Stimulated activated naive B cell treated with anti-CD40 and anti-IgM and Interleukin-4, amounts not matched to agents 10 μg/mL and 1 μg/mL and 100 μg/mL, for 72 hours (primary cell): ENCODE results near the gene REV3L.

Experiments
- ATAC-seq, 2 donors: fragments of 150-1000 bp; cut with Tn5 transposase; replicated peaks; 2 replicates each; pipeline ENCODE4 v1.10.0; 2021; ENCODE audit warnings: moderate library complexity in 1 of 2
- DNase-seq: peaks from one replicate; pipeline ENCODE4 v3.0.0; 2021
- H3K27ac Mint-ChIP-seq: one replicate; pipeline ENCODE4 v1.8.0; 2022; ENCODE audit warnings: mild to moderate bottlenecking, mixed read lengths
- H3K27me3 Mint-ChIP-seq, 2 donors: one replicate each; pipeline ENCODE4 v1.8.0; 2022; ENCODE audit warnings: mixed read lengths in 2 of 2
- H3K36me3 Mint-ChIP-seq, 2 donors: one replicate each; pipeline ENCODE4 v1.8.0; 2022; ENCODE audit warnings: mixed read lengths in 2 of 2, mild to moderate bottlenecking in 1 of 2
- H3K4me1 Mint-ChIP-seq, 2 donors: one replicate each; pipeline ENCODE4 v1.8.0; 2022; ENCODE audit warnings: mixed read lengths in 2 of 2, mild to moderate bottlenecking in 1 of 2
- H3K4me3 Mint-ChIP-seq, 2 donors: one replicate each; pipeline ENCODE4 v1.8.0; 2022; ENCODE audit warnings: mild to moderate bottlenecking in 2 of 2, mixed read lengths in 2 of 2, moderate library complexity in 1 of 2
- H3K9me3 Mint-ChIP-seq, 2 donors: one replicate each; pipeline ENCODE4 v1.8.0; 2022; ENCODE audit warnings: mixed read lengths in 2 of 2, mild to moderate bottlenecking in 1 of 2

The REV3L gene, protein sequence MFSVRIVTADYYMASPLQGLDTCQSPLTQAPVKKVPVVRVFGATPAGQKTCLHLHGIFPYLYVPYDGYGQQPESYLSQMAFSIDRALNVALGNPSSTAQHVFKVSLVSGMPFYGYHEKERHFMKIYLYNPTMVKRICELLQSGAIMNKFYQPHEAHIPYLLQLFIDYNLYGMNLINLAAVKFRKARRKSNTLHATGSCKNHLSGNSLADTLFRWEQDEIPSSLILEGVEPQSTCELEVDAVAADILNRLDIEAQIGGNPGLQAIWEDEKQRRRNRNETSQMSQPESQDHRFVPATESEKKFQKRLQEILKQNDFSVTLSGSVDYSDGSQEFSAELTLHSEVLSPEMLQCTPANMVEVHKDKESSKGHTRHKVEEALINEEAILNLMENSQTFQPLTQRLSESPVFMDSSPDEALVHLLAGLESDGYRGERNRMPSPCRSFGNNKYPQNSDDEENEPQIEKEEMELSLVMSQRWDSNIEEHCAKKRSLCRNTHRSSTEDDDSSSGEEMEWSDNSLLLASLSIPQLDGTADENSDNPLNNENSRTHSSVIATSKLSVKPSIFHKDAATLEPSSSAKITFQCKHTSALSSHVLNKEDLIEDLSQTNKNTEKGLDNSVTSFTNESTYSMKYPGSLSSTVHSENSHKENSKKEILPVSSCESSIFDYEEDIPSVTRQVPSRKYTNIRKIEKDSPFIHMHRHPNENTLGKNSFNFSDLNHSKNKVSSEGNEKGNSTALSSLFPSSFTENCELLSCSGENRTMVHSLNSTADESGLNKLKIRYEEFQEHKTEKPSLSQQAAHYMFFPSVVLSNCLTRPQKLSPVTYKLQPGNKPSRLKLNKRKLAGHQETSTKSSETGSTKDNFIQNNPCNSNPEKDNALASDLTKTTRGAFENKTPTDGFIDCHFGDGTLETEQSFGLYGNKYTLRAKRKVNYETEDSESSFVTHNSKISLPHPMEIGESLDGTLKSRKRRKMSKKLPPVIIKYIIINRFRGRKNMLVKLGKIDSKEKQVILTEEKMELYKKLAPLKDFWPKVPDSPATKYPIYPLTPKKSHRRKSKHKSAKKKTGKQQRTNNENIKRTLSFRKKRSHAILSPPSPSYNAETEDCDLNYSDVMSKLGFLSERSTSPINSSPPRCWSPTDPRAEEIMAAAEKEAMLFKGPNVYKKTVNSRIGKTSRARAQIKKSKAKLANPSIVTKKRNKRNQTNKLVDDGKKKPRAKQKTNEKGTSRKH (N-terminal part only)

GRCh38 chr6:111482959-111483735 is at the start of gene REV3L:
Gene REV3L, minus strand, starts transcription at chr6:111483218. Its CDS starts 330 bp downstream, at chr6:111482888.
- peak; percentile 57 to 62 for ATAC-seq
- peak; percentile 83 for DNase-seq
- peaks cover 7 to 17% of the 10 kb centered on the region in 2 donors for H3K36me3 Mint-ChIP-seq
- H3K27me3 Mint-ChIP-seq, result no peaks in the 10 kb centered on the region
- peaks cover 20 to 28% of the 10 kb centered on the region in 2 donors for H3K4me1 Mint-ChIP-seq
- no peaks in the 10 kb centered on the region for H3K9me3 Mint-ChIP-seq
- H3K4me3 Mint-ChIP-seq, result peak within 1 kb of the TSS; percentile 91 to 98
- H3K27ac Mint-ChIP-seq, result peak within 1 kb of the TSS; percentile 99

- H3K4me1 Mint-ChIP-seq, result peaks cover 7 to 12% of the 10 kb centered on the region in 2 donors
- peaks cover 0 to 1% of the 10 kb centered on the region in 2 donors for H3K9me3 Mint-ChIP-seq
- DNase-seq, result no peak
- H3K4me3 Mint-ChIP-seq, result no peak overlapping the region
- no peak for ATAC-seq
- no peak overlapping the region for H3K27ac Mint-ChIP-seq
- H3K27me3 Mint-ChIP-seq, result no peaks in the 10 kb centered on the region
- peaks cover 0 to 8% of the 10 kb centered on the region in 2 donors for H3K36me3 Mint-ChIP-seq
Observed at GRCh38 chr6:111531185-111531584, 48.2 kb upstream of the REV3L start.

- peaks cover 6 to 11% of the 10 kb centered on the region in 2 donors for H3K4me1 Mint-ChIP-seq
- H3K4me3 Mint-ChIP-seq, result no peak overlapping the region
- H3K36me3 Mint-ChIP-seq, result peaks cover 0 to 8% of the 10 kb centered on the region in 2 donors
- H3K27ac Mint-ChIP-seq, result no peak overlapping the region
- DNase-seq (no peak), ATAC-seq (no peak)
- no peaks in the 10 kb centered on the region for H3K27me3 Mint-ChIP-seq
- H3K9me3 Mint-ChIP-seq, result peaks cover 0 to 1% of the 10 kb centered on the region in 2 donors
Observed at GRCh38 chr6:111530667-111531066, 47.6 kb upstream of the REV3L start.

DNA sequence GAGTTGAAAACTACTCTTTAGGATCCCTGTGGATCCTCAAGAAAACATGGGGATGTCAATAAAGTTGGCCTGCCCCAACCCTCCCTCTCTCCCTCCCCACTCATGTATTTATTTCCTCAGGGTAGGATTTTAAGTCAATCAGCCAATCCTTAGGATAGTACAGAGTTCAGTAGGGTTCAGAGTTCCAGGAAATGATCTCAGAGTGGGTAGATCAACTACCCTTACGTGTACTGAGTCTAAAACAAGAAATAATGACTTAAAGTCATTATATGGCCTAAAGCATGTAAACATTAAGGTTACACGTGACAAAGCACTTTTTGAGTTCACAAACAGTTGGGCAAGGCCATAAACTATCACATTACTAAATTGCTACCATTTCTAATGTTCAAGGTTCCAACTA is 47.2 kb upstream of the REV3L start:
- no peak overlapping the region for H3K27ac Mint-ChIP-seq
- no peak for ATAC-seq
- peaks cover 6 to 11% of the 10 kb centered on the region in 2 donors for H3K4me1 Mint-ChIP-seq

DNA sequence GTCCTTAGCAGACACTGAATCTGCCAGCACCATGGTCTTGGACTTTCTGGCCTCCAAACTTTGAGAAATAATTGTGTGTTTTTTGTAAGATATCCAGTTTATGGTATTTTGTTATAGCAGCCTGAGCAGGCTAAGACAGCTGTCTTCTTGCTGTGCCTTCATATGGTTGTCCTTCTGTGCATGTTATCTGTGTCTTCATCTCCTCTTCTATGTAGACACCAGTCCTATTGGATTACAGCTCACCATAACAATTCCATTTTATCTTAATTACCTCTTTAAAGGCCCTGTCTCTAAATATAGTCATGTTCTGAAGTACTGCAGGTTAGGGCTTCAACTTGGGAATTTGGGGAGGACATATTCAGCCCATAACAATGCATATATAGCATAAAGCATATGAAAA is 44.3 kb upstream of the REV3L start:
- Mint-ChIP-seq H3K27ac (no peak overlapping the region), H3K4me3 (no peak overlapping the region), H3K4me1 (peaks cover 4% of the 10 kb centered on the region in 2 donors), H3K27me3 (no peaks in the 10 kb centered on the region), H3K9me3 (peaks cover 0 to 1% of the 10 kb centered on the region in 2 donors), H3K36me3 (peaks cover 0 to 8% of the 10 kb centered on the region in 2 donors)
- DNase-seq (no peak), ATAC-seq (no peak)

More for the DNA sequence above, 47.2 kb upstream of the REV3L start:
- Mint-ChIP-seq H3K9me3 (peaks cover 0 to 1% of the 10 kb centered on the region in 2 donors), H3K27me3 (no peaks in the 10 kb centered on the region), H3K4me3 (no peak overlapping the region), H3K36me3 (peaks cover 0 to 8% of the 10 kb centered on the region in 2 donors)
- no peak for DNase-seq

DNA sequence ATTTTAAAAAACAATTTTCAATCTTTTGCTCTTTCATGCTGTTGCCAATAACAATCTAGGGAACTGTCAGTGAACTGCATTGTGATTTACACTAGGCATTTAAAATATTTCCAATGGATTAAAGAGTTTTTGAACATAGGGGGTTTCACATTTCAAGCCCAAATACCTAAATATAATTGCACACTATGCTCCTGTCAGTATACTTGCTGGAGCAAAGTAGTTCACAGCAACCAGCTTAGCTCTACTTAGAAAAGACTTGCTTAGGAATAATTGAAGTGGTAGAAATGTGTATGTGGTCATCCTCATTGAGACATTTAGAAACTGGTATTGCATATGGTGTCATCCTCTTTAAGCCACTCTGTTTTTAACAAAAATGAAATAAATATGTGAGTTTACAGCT is 41.7 kb upstream of the REV3L start:
- Mint-ChIP-seq H3K27ac (no peak overlapping the region), H3K4me3 (no peak overlapping the region), H3K36me3 (peaks cover 0 to 8% of the 10 kb centered on the region in 2 donors), H3K4me1 (peaks cover 4 to 6% of the 10 kb centered on the region in 2 donors), H3K9me3 (peaks cover 0 to 1% of the 10 kb centered on the region in 2 donors), H3K27me3 (no peaks in the 10 kb centered on the region)
- ATAC-seq, result no peak
- DNase-seq, result no peak

DNA sequence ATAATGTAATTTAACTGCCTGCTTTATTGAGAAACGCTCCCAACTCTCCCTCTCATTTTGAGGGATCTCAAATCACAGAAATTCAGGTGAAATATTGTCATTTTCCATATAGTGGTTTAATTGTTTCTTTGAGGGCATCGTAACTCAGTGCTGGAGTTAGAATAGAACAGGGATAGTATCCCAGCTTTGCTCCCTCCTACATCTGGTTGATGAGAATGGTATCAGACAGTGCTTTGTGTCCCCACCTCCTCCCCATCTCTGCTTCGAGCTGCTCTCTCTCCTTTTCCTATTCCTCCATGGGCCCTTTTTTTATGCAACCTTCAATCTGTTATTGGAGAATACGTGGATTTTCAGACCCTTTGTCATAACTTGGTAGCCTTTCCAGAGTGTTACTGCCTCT is 41.2 kb upstream of the REV3L start:
- no peaks in the 10 kb centered on the region for H3K27me3 Mint-ChIP-seq
- H3K4me3 Mint-ChIP-seq, result no peak overlapping the region
- H3K27ac Mint-ChIP-seq, result no peak overlapping the region
- ATAC-seq, result no peak
- peaks cover 0 to 8% of the 10 kb centered on the region in 2 donors for H3K36me3 Mint-ChIP-seq
- no peak for DNase-seq
- peaks cover 4 to 6% of the 10 kb centered on the region in 2 donors for H3K4me1 Mint-ChIP-seq
- H3K9me3 Mint-ChIP-seq, result peaks cover 0 to 1% of the 10 kb centered on the region in 2 donors

DNA sequence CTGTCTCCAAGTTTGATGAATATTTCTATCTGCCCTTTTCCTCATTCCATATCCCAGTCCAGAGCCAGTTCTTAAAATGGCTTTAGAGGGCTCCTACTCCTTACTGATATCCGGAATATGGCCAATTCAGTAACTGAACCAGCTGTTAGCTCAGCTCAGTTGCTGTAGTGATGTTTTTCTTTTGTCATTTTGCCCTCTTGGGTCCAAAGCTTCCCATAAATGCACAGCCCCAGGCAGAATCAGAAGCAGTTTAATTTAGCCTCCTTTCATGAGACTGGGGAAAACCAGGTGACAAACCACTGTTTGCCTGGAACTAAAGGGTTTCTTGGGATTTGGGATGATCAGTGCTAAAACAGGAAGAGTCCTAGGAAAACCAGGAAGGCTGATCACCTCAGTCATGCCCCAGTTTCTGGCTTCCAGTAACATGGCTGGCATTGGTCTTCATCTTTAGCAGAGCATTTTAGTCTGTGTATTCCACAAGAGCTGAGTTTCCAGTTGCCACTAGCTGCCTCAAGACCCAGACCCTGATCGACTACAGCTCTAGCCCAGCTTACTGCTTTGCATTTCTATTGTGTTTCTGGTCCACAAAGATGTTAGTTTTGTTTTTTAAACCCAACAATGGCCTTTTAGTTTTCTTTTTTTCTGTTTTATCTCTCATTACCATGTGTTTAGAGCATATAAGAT is 40.6 kb upstream of the REV3L start:
- H3K36me3 Mint-ChIP-seq, result peaks cover 0 to 5% of the 10 kb centered on the region in 2 donors
- H3K4me1 Mint-ChIP-seq, result peaks cover 4 to 6% of the 10 kb centered on the region in 2 donors
- H3K27ac Mint-ChIP-seq, result no peak overlapping the region
- DNase-seq (no peak), ATAC-seq (no peak)
- no peaks in the 10 kb centered on the region for H3K9me3 Mint-ChIP-seq
- H3K27me3 Mint-ChIP-seq, result no peaks in the 10 kb centered on the region
- no peak overlapping the region for H3K4me3 Mint-ChIP-seq

DNA sequence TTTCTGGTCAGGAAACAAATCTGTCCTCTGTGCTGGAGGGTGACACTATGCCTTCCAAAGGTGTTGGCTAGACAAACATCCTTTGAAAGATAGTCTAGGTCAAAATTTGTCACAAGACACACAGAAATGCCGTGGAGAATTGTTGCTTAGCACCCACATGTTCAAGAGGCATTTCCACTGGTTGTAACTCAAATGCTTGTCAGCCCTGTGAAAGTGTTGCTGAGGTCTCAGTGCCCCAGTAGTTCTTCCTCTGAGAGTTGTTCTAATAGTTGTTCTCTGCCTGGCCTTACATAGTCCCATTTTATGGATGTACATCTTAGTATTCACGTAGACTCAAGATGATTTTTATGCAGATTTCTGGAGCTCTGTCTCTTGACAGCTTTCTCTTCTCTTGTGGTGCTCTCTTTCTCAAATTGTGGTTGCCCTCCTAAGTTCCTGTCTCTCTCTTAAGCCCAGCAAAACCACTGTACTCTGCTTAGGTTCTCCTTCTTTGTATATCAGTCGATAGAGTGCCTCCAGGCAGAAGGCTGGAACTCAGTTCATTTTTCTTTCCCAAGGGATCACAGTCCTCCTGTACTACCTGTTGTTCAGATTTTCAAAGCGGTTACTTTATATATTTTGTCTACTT is 39.5 kb upstream of the REV3L start:
- Mint-ChIP-seq H3K27me3 (no peaks in the 10 kb centered on the region), H3K27ac (no peak overlapping the region), H3K4me1 (peaks cover 4 to 6% of the 10 kb centered on the region in 2 donors), H3K9me3 (no peaks in the 10 kb centered on the region), H3K36me3 (peaks cover 0 to 1% of the 10 kb centered on the region in 2 donors), H3K4me3 (no peak overlapping the region)
- DNase-seq, result no peak
- ATAC-seq, result no peak

GRCh38 chr6:111521497-111522270 is 38.7 kb upstream of the REV3L start:
- DNase-seq (no peak), ATAC-seq (no peak)
- no peak overlapping the region for H3K27ac Mint-ChIP-seq

GRCh38 chr6:111520524-111520923 is 37.5 kb upstream of the REV3L start:
- no peak for DNase-seq
- no peaks in the 10 kb centered on the region for H3K27me3 Mint-ChIP-seq
- H3K9me3 Mint-ChIP-seq, result no peaks in the 10 kb centered on the region
- no peaks in the 10 kb centered on the region for H3K36me3 Mint-ChIP-seq
- no peak overlapping the region for H3K4me3 Mint-ChIP-seq
- ATAC-seq, result no peak
- peaks cover 4 to 6% of the 10 kb centered on the region in 2 donors for H3K4me1 Mint-ChIP-seq
- H3K27ac Mint-ChIP-seq, result no peak overlapping the region

More at GRCh38 chr6:111521497-111522270, 38.7 kb upstream of the REV3L start:
- no peaks in the 10 kb centered on the region for H3K9me3 Mint-ChIP-seq
- H3K4me1 Mint-ChIP-seq, result peaks cover 4 to 6% of the 10 kb centered on the region in 2 donors
- H3K27me3 Mint-ChIP-seq, result no peaks in the 10 kb centered on the region
- H3K4me3 Mint-ChIP-seq, result no peak overlapping the region
- no peaks in the 10 kb centered on the region for H3K36me3 Mint-ChIP-seq

DNA sequence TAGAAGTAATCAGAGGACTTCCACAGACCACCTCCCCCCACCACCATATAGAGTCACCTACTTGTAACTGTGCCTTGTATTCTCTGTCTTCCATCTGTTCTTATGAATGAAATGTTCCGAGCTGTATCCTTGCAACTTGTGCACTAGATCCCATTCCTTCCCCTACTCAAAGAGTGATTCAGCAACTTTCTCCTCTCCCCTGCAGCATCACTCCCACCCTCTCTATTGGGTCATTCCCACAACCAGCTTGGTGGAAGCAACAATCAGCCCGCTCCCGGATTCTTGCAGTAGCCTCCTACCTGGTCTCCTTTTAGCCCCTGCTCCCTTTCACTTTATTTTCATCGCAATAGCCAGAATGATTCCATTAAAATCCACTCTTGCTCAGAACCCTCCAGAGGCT is 34.9 kb upstream of the REV3L start:
- no peaks in the 10 kb centered on the region for H3K36me3 Mint-ChIP-seq
- no peak overlapping the region for H3K4me3 Mint-ChIP-seq
- ATAC-seq (no peak), DNase-seq (no peak)
- H3K4me1 Mint-ChIP-seq, result peaks cover 4 to 6% of the 10 kb centered on the region in 2 donors
- H3K27ac Mint-ChIP-seq, result no peak overlapping the region
- no peaks in the 10 kb centered on the region for H3K27me3 Mint-ChIP-seq
- H3K9me3 Mint-ChIP-seq, result no peaks in the 10 kb centered on the region
